H1 (cell line): ENCODE measurements around the gene REPIN1. TPM values are rescaled to one million over a fixed set of nuclear protein-coding genes. Genes with fewer than 3 reads are reported as not detected.

Source experiments
- ATF2 ChIP-seq: IDR thresholded peaks from 2 replicates; pipeline ENCODE4 v1.6.1; 2012; ENCODE audit warnings: low read length, inconsistent platforms
- BACH1 ChIP-seq: IDR thresholded peaks from 2 replicates; pipeline ENCODE4 v1.6.1; 2012; ENCODE audit warnings: low read length, improper control_type of control experiment
- CHD1 ChIP-seq: IDR thresholded peaks from 2 replicates; pipeline ENCODE4 v1.6.1; 2012; ENCODE audit warnings: low read depth, low read length, improper control_type of control experiment
- CHD2 ChIP-seq: IDR thresholded peaks from 2 replicates; pipeline ENCODE4 v1.6.1; 2012; ENCODE audit warnings: low read length, improper control_type of control experiment
- EZH2 ChIP-seq: fragments of 200-600 bp; sonication (generic); IDR thresholded peaks from 2 replicates; pipeline ENCODE4 v1.7.1; 2012; ENCODE audit warnings: low read depth, mild to moderate bottlenecking, moderate library complexity, low read length, inconsistent platforms; ENCODE audit not compliant: severe bottlenecking
- GABPA ChIP-seq: IDR thresholded peaks from 2 replicates; pipeline ENCODE4 v1.6.1; 2011; ENCODE audit warnings: mild to moderate bottlenecking, low read length, moderate library complexity, borderline replicate concordance; ENCODE audit not compliant: insufficient read depth
- GTF2F1 ChIP-seq: IDR thresholded peaks from 2 replicates; pipeline ENCODE4 v1.6.1; 2012; ENCODE audit warnings: low read depth, low read length, improper control_type of control experiment, borderline replicate concordance
- JUN ChIP-seq: IDR thresholded peaks from 2 replicates; pipeline ENCODE4 v1.6.1; 2011; ENCODE audit warnings: low read depth, mild to moderate bottlenecking, improper control_type of control experiment, low read length
- JUND ChIP-seq: IDR thresholded peaks from 2 replicates; pipeline ENCODE4 v1.6.1; 2011; ENCODE audit warnings: mild to moderate bottlenecking, improper control_type of control experiment, low read length
- KDM4A ChIP-seq: IDR thresholded peaks from one replicate; pipeline ENCODE4 v1.7.1; 2012; ENCODE audit warnings: low read depth, mild to moderate bottlenecking, moderate library complexity, low read length, inconsistent platforms; ENCODE audit not compliant: severe bottlenecking
- MAFK ChIP-seq: IDR thresholded peaks from 2 replicates; pipeline ENCODE4 v1.6.1; 2012; ENCODE audit warnings: low read depth, mild to moderate bottlenecking, improper control_type of control experiment, low read length
- NANOG ChIP-seq: IDR thresholded peaks from 2 replicates; pipeline ENCODE4 v1.6.1; 2011; ENCODE audit warnings: low read length, low read depth, mild to moderate bottlenecking, inconsistent platforms; ENCODE audit not compliant: insufficient read depth, poor library complexity, severe bottlenecking
- NRF1 ChIP-seq: IDR thresholded peaks from 2 replicates; pipeline ENCODE4 v1.6.1; 2011; ENCODE audit warnings: mild to moderate bottlenecking, low read depth, low read length, improper control_type of control experiment
- POLR2A ChIP-seq, 2 experiments: IDR thresholded peaks; 1 replicate in 1 of 2; 2 replicates in 1 of 2; pipeline ENCODE4 v1.6.1; 2011; ENCODE audit warnings: low read depth in 2 of 2, low read length in 2 of 2, mild to moderate bottlenecking in 2 of 2; ENCODE audit errors: control extremely low read depth in 1 of 2
- POLR2AphosphoS5 ChIP-seq: IDR thresholded peaks from 2 replicates; pipeline ENCODE4 v1.6.1; 2011; ENCODE audit warnings: low read depth, low read length
- SIRT6 ChIP-seq: IDR thresholded peaks from one replicate; pipeline ENCODE4 v1.7.1; 2012; ENCODE audit warnings: low read length, inconsistent platforms
- SRF ChIP-seq: IDR thresholded peaks from 2 replicates; pipeline ENCODE4 v1.6.1; 2011; ENCODE audit warnings: mild to moderate bottlenecking, low read depth, low read length, moderate library complexity
- TBP ChIP-seq: IDR thresholded peaks from 2 replicates; pipeline ENCODE4 v1.6.1; 2011; ENCODE audit warnings: low read depth, low read length, improper control_type of control experiment
- YY1 ChIP-seq: IDR thresholded peaks from 2 replicates; pipeline ENCODE4 v1.6.1; 2011; ENCODE audit warnings: low read depth, mild to moderate bottlenecking, low read length
- polyA plus RNA-seq, 7 experiments: library from polyadenylated mRNA; depleted of rRNA in 3 of 7; stranded (reverse) in 5 of 7; unstranded in 2 of 7; fragments of >200 nt in 5 of 7; fragments of 200-250 nt in 2 of 7; gene quantifications; 1 replicate in 5 of 7; 2 replicates in 1 of 7; 4 replicates in 1 of 7; pipeline versions ENCODE4 v1.2.1 to v1.2.3, GENCODE V29; 2011 to 2013; ENCODE audit warnings: missing spikeins in 2 of 7, mixed read lengths in 2 of 7
- total RNA-seq: library from RNA; stranded (reverse); fragmentation: NEBNext Ultra II Directional; extraction: Animal tissue kit (Norgen Biotek cat#: 25700); gene quantifications from 2 replicates; pipeline ENCODE4 v1.2.1, GENCODE V29; 2021
- TF ChIP-seq, protein P1 (sequence below), 3 experiments: IDR thresholded peaks; 1 replicate in 2 of 3; 2 replicates in 1 of 3; pipeline versions ENCODE4 v1.5.1 to v1.6.1; 2011; ENCODE audit warnings: low read length in 3 of 3, mild to moderate bottlenecking in 3 of 3, inconsistent platforms in 2 of 3, low read depth in 1 of 3, moderate library complexity in 1 of 3; ENCODE audit not compliant: insufficient read depth in 1 of 3; ENCODE audit errors: control extremely low read depth in 1 of 3

Gene REPIN1
- total and polyA plus RNA-seq, 2 of the 8 experiments (the other 6 are each of a cell fraction or from before 2014, with no cell fraction given) = 98.6 to 125 TPM

- TF ChIP-seq EZH2 = no peak
- no peak for TF ChIP-seq JUND
- no peak for TF ChIP-seq SIRT6
- 0 out of 2 replicates have a peak, but pooled peaks have one; percentile 69 for TF ChIP-seq POLR2AphosphoS5
- no peak for TF ChIP-seq MAFK
- TF ChIP-seq NANOG = peak; percentile 38
- TF ChIP-seq YY1 = 0 out of 2 replicates have a peak, but pooled peaks have one; percentile 17
- no peak for TF ChIP-seq GABPA
- TF ChIP-seq BACH1 = no peak
- TF ChIP-seq, protein P1, sequence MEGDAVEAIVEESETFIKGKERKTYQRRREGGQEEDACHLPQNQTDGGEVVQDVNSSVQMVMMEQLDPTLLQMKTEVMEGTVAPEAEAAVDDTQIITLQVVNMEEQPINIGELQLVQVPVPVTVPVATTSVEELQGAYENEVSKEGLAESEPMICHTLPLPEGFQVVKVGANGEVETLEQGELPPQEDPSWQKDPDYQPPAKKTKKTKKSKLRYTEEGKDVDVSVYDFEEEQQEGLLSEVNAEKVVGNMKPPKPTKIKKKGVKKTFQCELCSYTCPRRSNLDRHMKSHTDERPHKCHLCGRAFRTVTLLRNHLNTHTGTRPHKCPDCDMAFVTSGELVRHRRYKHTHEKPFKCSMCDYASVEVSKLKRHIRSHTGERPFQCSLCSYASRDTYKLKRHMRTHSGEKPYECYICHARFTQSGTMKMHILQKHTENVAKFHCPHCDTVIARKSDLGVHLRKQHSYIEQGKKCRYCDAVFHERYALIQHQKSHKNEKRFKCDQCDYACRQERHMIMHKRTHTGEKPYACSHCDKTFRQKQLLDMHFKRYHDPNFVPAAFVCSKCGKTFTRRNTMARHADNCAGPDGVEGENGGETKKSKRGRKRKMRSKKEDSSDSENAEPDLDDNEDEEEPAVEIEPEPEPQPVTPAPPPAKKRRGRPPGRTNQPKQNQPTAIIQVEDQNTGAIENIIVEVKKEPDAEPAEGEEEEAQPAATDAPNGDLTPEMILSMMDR (IDR thresholded peaks at IDR 0.05; ENCODE audit: control extremely low read depth in 1 of 3, insufficient read depth in 1 of 3, low read depth in 1 of 3, low read length in 3 of 3) = peak in 2 of 3 experiments; percentile 61 to 63; a peak in 3 of 4 replicates
- 0 out of 2 replicates have a peak, but pooled peaks have one; percentile 59 for TF ChIP-seq ATF2
- no peak for TF ChIP-seq NRF1
- peak in 1 of 2 experiments; percentile 53; a peak in 1 of 3 replicates for TF ChIP-seq POLR2A (IDR thresholded peaks at IDR 0.05; ENCODE audit: control extremely low read depth in 1 of 2, low read depth in 2 of 2, low read length in 2 of 2)
- TF ChIP-seq CHD1 = 0 out of 2 replicates have a peak, but pooled peaks have one; percentile 27
- TF ChIP-seq KDM4A = peak; percentile 30
- 0 out of 2 replicates have a peak, but pooled peaks have one; percentile 4 for TF ChIP-seq CHD2
- TF ChIP-seq GTF2F1 = no peak
- peak; percentile 76 for TF ChIP-seq TBP
- no peak for TF ChIP-seq SRF
- TF ChIP-seq JUN = no peak
Measured at GRCh38 chr7:150378115-150378852, 9.7 kb downstream of the REPIN1 start (continued).
